GM10266 (cell line): ENCODE results near the gene ASAH2.
A peak's percentile ranks its signal among the peaks of the same experiment; 100 is the strongest.
"Not testable (repeated sequence)": the region's sequence is repeated elsewhere in the genome, so short reads cannot be mapped to it uniquely, and the experiment has no call there.

Source experiments
- DNase-seq: peaks from one replicate; pipeline ENCODE4 v3.0.0; 2012; ENCODE audit errors: extremely low spot score
- TF ChIP-seq, protein P1 (sequence below): IDR thresholded peaks from 2 replicates; pipeline ENCODE4 v1.5.1; 2012; ENCODE audit warnings: mild to moderate bottlenecking, low read depth; ENCODE audit not compliant: control insufficient read depth, insufficient read depth; ENCODE audit errors: missing control alignments

Gene ASAH2

DNA sequence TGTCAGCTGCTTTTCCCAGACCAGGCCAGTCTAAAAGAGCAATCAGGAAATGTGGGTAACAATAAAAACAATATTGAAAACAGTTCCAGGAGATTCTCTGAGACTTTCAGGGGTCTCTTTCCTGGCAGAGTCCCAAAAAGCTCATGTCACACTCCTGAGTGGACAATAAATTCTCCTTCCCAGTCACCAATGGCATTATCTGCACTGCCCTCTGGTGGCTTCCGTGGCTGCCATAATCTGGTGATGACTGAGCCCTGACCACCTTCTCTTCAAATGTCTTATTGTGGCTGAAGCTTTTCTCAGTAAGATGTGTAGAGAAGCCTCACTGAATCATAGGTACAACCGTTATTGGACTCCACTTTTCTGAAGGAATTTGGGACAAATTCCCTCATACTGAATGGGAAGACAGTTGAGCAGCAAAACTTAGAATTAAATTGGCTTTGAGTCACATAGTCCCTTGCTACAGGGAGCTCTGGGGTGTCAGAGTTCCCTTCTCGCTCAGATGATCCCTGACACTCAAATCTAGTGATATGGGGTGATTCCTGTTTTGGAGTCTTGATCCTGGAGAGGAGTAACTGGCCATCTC lies 24.4 kb upstream of the ASAH2 start:
- peak; percentile 40 for DNase-seq
- TF ChIP-seq, protein P1, sequence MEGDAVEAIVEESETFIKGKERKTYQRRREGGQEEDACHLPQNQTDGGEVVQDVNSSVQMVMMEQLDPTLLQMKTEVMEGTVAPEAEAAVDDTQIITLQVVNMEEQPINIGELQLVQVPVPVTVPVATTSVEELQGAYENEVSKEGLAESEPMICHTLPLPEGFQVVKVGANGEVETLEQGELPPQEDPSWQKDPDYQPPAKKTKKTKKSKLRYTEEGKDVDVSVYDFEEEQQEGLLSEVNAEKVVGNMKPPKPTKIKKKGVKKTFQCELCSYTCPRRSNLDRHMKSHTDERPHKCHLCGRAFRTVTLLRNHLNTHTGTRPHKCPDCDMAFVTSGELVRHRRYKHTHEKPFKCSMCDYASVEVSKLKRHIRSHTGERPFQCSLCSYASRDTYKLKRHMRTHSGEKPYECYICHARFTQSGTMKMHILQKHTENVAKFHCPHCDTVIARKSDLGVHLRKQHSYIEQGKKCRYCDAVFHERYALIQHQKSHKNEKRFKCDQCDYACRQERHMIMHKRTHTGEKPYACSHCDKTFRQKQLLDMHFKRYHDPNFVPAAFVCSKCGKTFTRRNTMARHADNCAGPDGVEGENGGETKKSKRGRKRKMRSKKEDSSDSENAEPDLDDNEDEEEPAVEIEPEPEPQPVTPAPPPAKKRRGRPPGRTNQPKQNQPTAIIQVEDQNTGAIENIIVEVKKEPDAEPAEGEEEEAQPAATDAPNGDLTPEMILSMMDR, result peak; percentile 79

- TF ChIP-seq, protein P1, result no peak
- DNase-seq, result no peak
These were observed 21.2 kb upstream of the ASAH2 start for GRCh38 chr10:50272531-50272930.

GRCh38 chr10:50271564-50272250 lies 20.4 kb upstream of the ASAH2 start:
- TF ChIP-seq, protein P1, result no peak
- no peak for DNase-seq

GRCh38 chr10:50267877-50268276 lies 16.6 kb upstream of the ASAH2 start:
- DNase-seq, result not testable (repeated sequence)

DNA sequence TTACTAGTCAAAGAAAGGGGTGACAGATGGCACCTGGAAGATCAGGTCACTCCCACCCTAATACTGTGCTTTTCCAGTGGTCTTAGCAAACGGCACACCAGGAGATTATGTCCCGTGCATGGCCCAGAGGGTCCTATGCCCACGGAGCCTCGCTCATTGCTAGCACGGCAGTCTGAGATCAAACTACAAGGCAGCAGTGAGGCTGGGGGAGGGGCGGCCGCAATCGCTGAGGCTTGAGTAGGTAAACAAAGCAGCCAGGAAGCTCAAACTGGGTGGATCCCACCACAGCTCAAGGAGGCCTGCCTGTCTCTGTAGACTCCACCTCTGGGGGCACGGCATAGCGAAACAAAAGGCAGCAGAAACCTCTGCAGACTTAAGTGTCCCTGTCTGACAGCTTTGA lies 11.3 kb upstream of the ASAH2 start:
- not testable (repeated sequence) for DNase-seq

GRCh38 chr10:50260791-50261281 lies 9.5 kb upstream of the ASAH2 start:
- TF ChIP-seq, protein P1, result no peak
- peak; percentile 73 for DNase-seq

DNA sequence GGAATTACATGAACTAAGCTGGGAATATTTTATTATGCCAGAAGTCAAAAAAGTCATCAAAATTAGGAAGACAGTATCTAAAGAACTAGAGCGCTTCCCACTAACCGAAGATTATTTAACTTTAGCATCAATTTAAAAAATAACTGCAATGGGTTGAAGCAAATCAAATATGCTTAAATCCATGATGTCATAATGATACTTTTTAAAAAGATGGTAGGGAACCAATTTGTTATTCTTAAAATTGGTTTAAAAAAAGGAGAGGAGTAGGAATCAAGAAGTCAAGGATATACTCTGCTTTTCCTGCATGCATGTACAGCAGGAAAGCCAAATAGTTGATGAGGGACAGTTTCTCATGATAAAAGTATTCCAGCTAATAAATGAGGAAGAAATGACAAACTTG lies 3.2 kb upstream of the ASAH2 start:
- DNase-seq, result no peak
- TF ChIP-seq, protein P1, result no peak

DNA sequence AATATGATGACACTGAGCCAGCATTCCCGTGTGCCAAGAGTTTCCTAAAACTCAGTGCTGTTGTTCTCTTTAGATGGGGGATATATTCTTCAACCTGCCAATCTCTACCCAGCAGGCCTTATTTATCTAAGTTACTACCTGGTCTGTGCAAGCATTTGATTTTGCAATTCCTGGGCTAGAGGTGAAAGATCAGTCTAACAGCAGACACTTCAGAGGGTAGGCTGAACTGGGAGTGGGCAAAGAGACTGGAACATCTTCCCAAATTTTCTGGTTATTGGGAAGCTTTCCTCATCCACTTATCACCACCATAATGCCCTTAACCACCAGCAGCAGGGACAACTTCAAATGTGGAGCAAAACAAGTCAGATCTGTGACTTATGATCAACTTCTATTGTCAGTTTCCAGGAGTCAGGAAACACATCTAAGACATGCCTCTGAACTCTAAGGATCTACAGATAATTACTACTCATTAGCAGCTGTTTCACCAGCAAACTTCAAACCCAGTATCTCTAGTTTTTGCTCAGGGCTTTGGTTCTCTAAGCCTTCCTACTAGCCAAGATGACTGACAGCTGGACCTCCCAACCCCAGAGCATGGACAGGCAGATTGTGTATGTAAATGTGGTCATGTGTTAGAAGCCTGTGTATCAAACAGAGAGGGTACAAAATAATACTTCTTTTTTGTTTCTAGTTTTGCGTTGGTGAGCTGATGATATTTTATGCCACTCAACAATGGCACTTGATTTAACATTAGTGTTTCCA lies 1.0 kb downstream of the ASAH2 start:
- DNase-seq, result no peak
- TF ChIP-seq, protein P1, result no peak
